ENCODE data around the gene GBF1. TPM values are rescaled to one million over a fixed set of nuclear protein-coding genes. Genes with fewer than 3 reads are reported as not detected.
A peak's percentile ranks its signal among the peaks of the same experiment; 100 is the strongest.

Gene GBF1
- total and polyA plus RNA-seq, 4 donors = 6.0 to 27.2 (median 15.2) TPM

DNA sequence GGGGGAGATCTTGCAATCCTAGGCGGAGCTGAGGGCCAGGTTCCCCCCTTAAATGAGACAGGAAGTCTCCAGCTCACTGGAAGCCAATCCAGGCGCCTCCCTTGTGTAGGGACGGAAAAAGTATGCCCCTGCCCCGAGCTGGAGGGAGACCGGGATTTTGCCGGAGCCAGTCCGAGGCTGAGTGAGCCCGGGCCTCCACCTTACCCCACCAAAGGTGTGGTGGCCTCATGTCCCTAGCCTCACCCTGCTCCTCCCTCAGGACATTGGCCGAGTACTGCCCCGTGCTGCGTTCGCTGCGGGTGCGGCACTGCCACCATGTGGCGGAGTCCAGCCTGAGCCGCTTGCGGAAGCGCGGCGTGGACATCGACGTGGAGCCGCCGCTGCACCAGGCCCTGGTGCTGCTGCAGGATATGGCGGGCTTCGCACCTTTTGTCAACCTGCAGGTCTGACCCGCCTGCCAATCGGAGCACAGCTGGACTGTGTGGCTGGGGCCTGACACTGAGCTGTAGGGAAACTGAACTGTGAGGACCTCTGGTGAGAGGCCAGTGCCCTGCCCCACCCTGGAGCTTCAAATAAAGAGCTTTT lies 177.3 kb downstream of the GBF1 start:
- TF ChIP-seq FOXA2 (IDR thresholded peaks at IDR 0.05) = no peak
- TF ChIP-seq, protein P1, sequence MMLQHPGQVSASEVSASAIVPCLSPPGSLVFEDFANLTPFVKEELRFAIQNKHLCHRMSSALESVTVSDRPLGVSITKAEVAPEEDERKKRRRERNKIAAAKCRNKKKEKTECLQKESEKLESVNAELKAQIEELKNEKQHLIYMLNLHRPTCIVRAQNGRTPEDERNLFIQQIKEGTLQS (IDR thresholded peaks at IDR 0.05) = no peak
- TF ChIP-seq, protein P2, sequence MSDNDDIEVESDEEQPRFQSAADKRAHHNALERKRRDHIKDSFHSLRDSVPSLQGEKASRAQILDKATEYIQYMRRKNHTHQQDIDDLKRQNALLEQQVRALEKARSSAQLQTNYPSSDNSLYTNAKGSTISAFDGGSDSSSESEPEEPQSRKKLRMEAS (IDR thresholded peaks at IDR 0.05) = peak; percentile 75
- TF ChIP-seq YY1 (IDR thresholded peaks at IDR 0.05) = peak; percentile 70
- no peak for TF ChIP-seq NR2F2 (IDR thresholded peaks at IDR 0.05)
- peak in 1 of 2 donors; percentile 20 for TF ChIP-seq HNF4A (conservative IDR thresholded peaks at IDR 0.05)
- TF ChIP-seq, protein P3, sequence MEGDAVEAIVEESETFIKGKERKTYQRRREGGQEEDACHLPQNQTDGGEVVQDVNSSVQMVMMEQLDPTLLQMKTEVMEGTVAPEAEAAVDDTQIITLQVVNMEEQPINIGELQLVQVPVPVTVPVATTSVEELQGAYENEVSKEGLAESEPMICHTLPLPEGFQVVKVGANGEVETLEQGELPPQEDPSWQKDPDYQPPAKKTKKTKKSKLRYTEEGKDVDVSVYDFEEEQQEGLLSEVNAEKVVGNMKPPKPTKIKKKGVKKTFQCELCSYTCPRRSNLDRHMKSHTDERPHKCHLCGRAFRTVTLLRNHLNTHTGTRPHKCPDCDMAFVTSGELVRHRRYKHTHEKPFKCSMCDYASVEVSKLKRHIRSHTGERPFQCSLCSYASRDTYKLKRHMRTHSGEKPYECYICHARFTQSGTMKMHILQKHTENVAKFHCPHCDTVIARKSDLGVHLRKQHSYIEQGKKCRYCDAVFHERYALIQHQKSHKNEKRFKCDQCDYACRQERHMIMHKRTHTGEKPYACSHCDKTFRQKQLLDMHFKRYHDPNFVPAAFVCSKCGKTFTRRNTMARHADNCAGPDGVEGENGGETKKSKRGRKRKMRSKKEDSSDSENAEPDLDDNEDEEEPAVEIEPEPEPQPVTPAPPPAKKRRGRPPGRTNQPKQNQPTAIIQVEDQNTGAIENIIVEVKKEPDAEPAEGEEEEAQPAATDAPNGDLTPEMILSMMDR (IDR thresholded peaks at IDR 0.05; ENCODE audit: low read depth, low read length, missing input control) = peak; percentile 71
- no peak for TF ChIP-seq EGR1 (IDR thresholded peaks at IDR 0.05; ENCODE audit: low read depth in 2 of 2)
- TF ChIP-seq GABPA (IDR thresholded peaks at IDR 0.05 in 1 of 2, conservative IDR thresholded peaks at IDR 0.05 in 1 of 2) = no peak
- TF ChIP-seq, protein P4, sequence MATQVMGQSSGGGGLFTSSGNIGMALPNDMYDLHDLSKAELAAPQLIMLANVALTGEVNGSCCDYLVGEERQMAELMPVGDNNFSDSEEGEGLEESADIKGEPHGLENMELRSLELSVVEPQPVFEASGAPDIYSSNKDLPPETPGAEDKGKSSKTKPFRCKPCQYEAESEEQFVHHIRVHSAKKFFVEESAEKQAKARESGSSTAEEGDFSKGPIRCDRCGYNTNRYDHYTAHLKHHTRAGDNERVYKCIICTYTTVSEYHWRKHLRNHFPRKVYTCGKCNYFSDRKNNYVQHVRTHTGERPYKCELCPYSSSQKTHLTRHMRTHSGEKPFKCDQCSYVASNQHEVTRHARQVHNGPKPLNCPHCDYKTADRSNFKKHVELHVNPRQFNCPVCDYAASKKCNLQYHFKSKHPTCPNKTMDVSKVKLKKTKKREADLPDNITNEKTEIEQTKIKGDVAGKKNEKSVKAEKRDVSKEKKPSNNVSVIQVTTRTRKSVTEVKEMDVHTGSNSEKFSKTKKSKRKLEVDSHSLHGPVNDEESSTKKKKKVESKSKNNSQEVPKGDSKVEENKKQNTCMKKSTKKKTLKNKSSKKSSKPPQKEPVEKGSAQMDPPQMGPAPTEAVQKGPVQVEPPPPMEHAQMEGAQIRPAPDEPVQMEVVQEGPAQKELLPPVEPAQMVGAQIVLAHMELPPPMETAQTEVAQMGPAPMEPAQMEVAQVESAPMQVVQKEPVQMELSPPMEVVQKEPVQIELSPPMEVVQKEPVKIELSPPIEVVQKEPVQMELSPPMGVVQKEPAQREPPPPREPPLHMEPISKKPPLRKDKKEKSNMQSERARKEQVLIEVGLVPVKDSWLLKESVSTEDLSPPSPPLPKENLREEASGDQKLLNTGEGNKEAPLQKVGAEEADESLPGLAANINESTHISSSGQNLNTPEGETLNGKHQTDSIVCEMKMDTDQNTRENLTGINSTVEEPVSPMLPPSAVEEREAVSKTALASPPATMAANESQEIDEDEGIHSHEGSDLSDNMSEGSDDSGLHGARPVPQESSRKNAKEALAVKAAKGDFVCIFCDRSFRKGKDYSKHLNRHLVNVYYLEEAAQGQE (IDR thresholded peaks at IDR 0.05) = no peak
- peak; percentile 69 to 85 for TF ChIP-seq RAD21 (IDR thresholded peaks at IDR 0.05)
- TF ChIP-seq, protein P5, sequence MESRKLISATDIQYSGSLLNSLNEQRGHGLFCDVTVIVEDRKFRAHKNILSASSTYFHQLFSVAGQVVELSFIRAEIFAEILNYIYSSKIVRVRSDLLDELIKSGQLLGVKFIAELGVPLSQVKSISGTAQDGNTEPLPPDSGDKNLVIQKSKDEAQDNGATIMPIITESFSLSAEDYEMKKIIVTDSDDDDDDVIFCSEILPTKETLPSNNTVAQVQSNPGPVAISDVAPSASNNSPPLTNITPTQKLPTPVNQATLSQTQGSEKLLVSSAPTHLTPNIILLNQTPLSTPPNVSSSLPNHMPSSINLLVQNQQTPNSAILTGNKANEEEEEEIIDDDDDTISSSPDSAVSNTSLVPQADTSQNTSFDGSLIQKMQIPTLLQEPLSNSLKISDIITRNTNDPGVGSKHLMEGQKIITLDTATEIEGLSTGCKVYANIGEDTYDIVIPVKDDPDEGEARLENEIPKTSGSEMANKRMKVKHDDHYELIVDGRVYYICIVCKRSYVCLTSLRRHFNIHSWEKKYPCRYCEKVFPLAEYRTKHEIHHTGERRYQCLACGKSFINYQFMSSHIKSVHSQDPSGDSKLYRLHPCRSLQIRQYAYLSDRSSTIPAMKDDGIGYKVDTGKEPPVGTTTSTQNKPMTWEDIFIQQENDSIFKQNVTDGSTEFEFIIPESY (IDR thresholded peaks at IDR 0.05) = no peak
- no peak for TF ChIP-seq JUND (IDR thresholded peaks at IDR 0.05)
- TF ChIP-seq FOXA1 (IDR thresholded peaks at IDR 0.05) = no peak
- no peak for TF ChIP-seq TAF1 (conservative IDR thresholded peaks at IDR 0.05)
- TF ChIP-seq SP1 (IDR thresholded peaks at IDR 0.05) = peak; percentile 38
- TF ChIP-seq RXRA (IDR thresholded peaks at IDR 0.05) = peak; percentile 39 to 75
- no peak for TF ChIP-seq HNF4G (IDR thresholded peaks at IDR 0.05)
- peak overlapping the region; percentile 86 to 95 (median 87) for H3K4me3 ChIP-seq (ENCODE audit: low read depth in 1 of 3, low read length in 3 of 3)
- peak overlapping the region in 1 of 2 donors; percentile 41 for H3K9ac ChIP-seq (ENCODE audit: low read depth in 1 of 2, low read length in 2 of 2)
- peaks cover 0 to 10% (median 2%) of the 10 kb centered on the region in 4 donors for H3K36me3 ChIP-seq (ENCODE audit: control insufficient read depth in 4 of 4, insufficient read depth in 3 of 4, low read depth in 1 of 4, low read length in 3 of 4)
- no peaks in the 10 kb centered on the region for H3K9me3 ChIP-seq (ENCODE audit: control insufficient read depth in 4 of 4, low read length in 3 of 4)
- 5% methylated on average over 28 of the region's 28 CpGs for WGBS
- peak; percentile 83 for DNase-seq (ENCODE audit: low spot score)
- H3K27ac ChIP-seq (ENCODE audit: low read depth in 1 of 2, low read length in 2 of 2) = peak overlapping the region; percentile 84 to 87
- no peaks in the 10 kb centered on the region for H3K27me3 ChIP-seq (ENCODE audit: control insufficient read depth in 4 of 4, insufficient read depth in 4 of 4, low read length in 3 of 4)
- H3K4me1 ChIP-seq (ENCODE audit: control insufficient read depth in 4 of 4, insufficient read depth in 4 of 4, low read length in 3 of 4) = peaks cover 12 to 42% (median 30%) of the 10 kb centered on the region in 4 donors
